Midbrain (tissue), 1 donor: Measurements from ENCODE around the gene CDC42EP1.

Experiments used
- DNase-seq: peaks from one replicate; lab custom pipeline; 2025; lab: John Stamatoyannopoulos, UW

Gene CDC42EP1

DNA sequence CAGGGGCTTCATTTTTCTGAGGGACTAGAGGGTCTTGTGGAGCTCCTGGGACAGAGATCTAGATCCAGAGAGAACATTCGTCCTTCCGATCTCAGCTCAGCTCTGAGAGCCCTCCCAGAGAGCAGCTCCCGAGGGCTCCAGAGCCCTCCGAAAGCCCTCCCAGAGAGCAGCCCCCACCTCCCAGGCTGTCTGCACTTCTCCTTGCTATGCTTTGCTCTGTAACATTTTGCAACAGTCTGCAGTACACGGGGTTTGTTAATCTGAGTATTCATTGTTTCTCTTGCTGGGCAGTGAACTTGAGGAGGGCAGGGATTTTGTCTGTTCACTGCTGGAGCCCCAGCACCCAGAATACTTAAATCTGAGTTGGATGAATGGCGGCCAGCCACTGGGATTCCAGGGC, 50.9 kb downstream of the CDC42EP1 start:
- no peak for DNase-seq

DNA sequence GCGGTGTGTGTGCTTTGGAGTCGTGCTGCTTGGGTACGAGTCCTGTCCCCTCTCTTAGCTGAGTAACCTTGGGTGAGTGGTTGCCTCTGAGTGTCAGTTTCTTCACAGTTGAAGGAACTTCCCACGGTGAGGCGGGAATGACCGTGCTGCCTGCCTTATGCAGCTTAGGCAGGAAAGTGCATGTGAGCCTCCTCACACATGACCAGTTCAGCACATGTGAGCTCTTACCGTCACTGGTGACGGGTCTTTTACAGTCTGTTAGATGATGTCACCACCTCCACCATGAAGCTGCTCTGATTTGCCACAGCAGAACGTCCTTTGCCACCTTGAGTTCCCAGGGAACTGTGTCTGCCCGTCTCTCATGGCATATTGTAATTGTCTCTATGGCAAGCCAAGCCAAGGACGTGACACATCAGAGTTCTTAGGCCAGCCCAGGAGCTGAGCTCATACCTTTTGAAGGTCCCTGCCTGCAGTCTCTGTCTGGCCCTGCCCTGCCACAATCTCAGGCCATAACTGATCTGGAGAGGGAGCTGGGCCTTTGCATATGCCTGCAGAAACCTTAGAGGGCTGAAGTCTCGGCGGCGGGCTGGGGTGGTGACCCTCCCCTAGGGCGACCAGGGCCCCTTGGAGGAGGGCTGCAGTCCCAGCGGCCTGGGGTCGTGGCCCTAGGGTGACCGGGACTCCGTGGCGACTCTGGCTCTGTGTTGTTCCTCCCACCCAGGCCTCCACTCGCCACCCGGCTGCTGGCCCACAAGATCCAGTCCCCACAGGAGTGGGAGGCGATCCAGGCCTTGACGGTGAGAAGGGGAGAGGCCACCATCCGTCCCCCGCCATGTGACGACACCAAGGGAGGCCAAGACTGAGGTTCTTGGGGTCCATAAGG, 56.2 kb downstream of the CDC42EP1 start:
- DNase-seq: no peak

DNA sequence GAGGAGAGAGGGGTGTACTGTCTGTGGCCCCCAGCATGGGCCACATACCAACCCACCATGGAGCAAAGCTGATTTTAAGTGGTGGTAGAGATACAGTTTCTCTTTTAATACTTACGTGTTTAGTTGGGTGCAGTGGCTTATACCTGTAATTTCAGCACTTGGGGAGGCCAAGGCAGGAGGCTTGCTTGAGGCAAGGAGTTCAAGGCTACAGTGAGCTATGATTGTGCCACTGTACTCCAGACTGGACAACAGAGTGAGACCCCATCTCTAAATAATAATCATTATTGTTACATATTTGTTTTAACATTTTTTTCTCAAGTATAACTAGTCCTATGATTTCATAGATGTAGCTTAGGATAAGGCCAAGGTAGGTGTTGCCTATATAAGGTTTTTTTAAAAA, 57.2 kb downstream of the CDC42EP1 start:
- DNase-seq: no peak

DNA sequence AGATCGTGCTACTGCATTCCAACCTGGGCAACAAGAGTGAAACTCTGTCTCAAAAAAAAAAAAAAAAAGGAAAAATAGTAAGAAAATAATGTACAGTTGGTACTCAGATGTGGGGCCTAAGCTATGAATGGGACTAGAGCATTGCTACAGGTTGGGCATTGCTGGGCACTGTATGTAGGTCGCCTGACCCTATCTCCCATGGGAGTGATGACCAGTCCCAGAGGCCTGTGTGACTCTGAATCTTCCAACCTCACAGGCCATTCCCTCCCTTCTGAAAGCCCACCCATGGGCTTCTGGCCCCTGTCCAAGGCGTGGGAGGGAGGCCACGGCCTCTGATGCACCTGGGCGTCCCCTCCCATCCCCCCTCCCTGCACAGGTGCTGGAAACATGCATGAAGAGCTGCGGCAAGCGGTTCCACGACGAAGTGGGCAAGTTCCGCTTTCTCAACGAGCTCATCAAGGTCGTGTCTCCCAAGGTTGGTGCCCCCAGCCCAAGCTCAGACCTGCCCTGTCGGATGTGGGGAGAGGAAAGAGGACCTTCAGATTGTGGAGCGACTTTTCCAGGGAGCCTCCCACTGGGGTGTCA, 57.9 kb downstream of the CDC42EP1 start:
- DNase-seq: no peak

DNA sequence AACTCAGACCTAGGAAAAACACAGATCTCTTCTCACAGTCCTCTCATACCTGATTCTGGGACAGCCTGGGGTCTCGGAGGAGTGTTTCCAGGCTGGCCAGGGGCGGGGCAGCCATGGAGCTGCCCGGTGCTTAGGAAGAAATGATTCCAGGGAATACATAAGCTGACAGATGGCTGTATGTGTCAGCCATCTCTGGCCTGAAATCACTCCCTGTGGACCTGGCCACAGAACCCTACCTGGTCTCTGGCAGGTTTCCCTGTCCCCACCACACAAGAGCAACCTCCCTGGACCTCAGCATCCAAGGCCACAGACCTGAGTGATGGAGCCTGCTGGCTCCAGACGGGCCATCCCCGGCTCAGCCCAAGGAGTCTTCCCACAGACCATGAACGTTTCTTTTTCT, 58.4 kb downstream of the CDC42EP1 start:
- no peak for DNase-seq
